ENCODE measurements around the gene MGAT3.
A peak's percentile ranks its signal among the peaks of the same experiment; 100 is the strongest.
"Not testable (repeated sequence)": the region's sequence is repeated elsewhere in the genome, so short reads cannot be mapped to it uniquely, and the experiment has no call there.

MGAT3 gene

DNA sequence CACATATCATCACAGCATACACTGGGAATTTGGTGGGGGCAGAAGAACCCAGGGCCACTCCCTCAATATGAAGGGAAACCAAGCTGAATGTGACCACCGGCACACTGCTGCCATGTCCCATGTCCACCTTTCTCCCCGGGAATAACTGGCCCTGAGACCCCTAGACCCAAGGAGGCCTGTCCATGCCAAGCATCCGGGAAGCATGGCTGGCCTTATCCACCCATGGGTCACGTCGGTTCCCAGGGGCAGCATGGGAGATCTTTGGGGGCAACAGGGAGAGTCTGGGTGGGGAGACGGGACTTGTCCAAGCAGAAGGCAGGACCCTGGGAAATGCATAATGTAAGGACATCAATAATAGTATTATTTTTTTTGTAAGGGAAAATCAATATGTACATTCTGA is 34.9 kb downstream of the MGAT3 start:
- no peak for DNase-seq (ENCODE audit: low read depth)

DNA sequence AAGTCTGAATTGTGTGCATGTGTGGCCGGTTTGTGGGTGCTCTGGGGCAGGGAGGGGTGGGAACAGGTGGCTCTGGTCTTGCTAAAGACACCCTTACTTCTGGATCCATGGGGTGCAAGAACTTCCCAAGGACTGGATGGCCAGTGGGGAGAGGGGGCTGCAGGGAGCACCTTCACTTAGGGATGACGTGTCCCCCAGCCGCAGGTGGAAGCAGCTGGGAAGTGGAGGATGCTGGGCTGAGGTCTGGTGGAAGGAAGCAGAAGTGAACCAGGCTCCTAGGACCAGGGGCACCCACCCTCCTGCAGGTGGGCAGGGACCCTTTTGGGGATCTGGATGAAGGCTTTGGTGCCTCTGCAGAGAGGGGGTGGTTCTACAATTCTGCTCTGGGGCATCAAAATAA is 35.4 kb downstream of the MGAT3 start:
- no peak for DNase-seq (ENCODE audit: low read depth)

DNA sequence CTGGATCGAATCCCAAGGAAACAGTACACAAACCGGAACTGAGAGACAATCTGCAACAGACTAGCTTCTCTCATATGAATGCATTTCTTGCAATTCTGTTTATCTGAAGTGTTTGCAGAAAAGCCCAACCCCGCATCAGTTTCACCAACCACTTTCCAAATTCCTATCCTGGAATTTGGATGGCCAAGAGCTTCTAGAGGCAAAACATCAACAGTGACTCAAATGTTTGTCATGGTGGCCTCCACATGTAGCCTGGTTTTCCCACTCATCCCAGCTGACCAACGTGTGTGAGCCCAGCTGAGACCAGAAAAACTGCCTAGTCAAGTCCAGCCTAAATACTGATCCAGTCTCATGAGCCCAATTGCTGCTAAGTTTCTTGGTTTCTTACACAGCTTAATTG is 36.9 kb downstream of the MGAT3 start:
- peak; percentile 95 for DNase-seq (ENCODE audit: low read depth)

DNA sequence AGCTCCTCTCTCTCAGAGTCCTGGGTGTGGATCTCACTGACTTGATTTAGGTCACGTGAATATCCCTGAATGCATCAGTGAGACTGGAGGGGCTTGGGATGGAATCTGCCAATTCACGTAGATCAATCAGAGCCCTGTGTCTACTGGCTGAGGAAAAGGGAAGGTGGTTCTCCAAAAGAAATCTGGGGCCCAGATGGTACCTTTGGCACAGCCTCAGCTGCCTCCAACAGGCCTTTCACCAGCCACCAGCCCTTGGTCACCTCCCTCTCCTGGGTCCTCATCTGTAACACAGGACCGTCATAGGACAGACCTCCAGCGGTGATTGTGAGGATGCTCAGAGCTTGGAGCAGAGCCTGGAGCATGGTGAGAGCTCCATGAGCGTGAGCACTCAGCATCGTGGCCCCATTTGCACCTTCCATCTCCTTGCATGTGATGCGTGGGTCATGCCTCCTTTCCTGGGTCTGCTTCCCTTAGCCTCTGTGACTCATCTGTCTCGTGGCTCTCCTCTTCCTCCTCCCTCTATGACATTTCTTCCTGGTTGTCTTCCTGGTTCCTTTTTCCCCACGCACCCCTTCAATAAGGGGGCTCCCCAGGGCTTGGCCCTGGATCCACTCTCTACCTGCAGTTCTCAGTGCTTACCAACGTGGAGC is 37.8 kb downstream of the MGAT3 start:
- peak; percentile 47 for DNase-seq (ENCODE audit: low read depth)

DNA sequence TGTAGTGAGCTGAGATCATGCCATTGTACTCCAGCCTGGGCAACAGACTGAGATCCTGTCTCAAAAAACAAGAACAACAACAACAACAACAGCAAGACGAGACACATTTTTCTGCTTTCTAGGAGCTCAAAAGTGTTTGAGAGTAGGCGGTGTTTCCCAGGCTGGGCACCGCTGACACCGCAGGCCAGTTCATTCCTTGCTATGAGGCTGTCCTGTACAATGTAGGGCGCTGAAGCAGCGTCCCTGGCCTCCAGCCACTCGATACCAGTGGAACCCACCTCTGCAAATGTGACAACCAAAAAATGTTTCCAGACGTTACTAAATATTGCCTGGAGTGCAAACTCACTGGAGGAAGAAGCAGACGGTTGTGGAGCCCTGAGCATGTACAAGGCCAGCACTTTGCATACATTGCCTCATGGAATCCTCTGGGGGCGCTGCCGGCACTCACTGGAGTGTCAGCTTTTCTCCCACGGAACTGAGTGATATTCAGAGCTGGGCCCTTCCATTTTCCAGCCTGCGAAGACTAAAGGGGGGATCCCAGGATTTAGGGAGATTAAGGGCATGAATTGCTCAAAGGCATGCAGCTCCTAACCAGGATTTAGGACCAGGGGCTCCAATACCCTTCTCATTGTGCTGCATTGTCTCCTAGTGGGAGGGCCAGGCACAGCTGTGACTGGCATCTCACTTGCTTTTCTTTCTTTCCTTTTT is 39.5 kb downstream of the MGAT3 start:
- peak; percentile 69 for DNase-seq (ENCODE audit: low read depth)

DNA sequence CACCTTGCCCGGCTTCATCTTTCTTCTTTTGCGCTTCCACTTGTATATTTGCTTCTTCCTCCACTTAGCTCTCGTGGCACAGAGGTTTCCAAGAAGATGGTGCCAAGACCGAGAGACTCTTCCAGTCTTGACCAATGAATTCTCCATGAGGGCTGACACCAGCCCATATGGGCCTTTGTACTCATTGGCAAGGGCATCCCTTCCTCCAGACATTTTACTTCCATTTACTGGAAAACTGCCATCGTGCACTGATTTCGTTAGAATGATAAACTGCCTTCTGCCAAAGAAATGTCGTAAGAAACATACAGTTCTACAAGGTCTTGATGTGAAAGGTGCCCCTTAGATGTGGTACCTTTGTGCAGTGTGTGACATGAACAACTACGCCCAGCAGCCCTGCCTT is 40.6 kb downstream of the MGAT3 start:
- no peak for DNase-seq (ENCODE audit: low read depth)

DNA sequence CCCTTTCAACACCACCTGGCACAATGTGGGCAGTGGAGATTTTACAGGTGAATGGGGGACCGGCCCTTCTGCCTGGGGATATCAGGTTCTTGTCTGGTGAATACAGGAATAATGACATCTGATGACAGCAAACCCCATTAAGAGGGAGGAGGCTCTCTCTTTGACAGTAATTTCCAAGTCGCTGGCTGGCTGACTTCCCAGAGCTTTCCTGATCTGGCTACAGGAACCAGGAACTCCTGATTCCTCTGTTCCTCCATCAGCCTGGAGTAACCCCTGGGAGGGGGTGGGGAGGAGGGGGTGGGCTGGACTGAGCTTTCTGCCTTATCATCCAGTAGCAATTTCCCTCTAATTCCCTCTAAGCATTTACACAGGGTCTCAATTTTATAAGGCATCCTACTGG is 41.6 kb downstream of the MGAT3 start:
- peak; percentile 13 for DNase-seq (ENCODE audit: low read depth)

DNA sequence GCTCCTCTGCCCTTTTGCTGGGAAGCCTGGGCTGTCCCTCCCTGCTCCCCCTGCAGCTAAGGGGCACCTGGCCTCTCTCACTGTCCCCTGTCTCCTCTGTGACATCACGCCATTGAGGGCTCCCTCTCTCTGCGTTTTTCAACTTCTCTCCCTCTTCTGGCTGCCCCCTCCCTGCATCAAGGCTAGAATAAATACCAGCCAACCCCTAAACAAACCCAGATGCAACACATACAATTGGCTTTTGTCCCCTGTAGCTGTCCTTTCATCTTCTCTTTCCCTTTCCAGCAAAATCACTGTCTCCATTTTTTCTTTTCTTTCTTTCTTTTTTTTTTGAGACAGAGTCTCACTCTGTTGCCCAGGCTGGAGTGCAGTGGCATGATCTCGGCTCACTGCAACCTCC is 42.0 kb downstream of the MGAT3 start:
- no peak for DNase-seq (ENCODE audit: low read depth)

DNA sequence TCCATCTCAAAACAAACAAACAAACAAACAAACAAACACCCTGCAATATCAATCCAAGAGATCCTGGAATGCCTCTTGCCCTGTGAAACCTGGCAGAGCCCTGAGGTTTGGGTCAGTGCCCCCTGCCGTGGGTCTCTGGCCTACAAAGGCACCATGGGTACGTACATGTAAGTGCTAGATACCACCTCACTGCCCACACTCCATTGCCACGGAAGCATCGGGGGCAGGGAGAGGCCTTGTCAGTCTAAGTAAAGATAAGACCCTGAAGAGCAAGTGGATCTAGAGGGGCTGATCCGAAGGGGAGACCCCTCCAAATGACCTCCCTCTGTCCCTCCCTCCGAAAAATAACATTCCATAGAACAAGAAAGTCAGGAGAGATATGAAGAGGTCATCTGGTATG is 43.3 kb downstream of the MGAT3 start:
- DNase-seq (ENCODE audit: low read depth) = no peak

DNA sequence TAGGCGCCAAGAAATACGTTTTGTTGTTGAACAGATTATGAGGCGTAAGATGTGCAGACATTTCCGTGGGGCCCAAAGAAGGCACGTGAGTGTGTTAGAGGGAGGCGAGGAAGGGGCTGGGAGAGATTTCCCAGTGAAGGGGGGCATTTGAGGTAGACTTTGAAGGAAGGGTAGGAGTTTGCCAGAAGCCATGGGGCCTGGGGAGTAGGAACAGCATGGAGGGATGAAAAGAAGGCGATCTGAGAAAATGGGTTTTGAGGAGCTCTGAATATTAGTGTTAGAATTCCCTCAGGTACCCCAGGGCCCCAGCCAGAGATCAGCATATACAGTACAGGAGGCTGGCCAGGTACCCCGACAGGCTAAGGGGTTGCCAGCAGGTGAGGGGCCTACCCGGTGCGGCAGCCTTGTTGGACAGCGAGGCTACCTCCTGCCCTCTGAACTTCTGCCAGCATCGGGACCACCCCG is 44.9 kb downstream of the MGAT3 start:
- no peak for DNase-seq (ENCODE audit: low read depth)

DNA sequence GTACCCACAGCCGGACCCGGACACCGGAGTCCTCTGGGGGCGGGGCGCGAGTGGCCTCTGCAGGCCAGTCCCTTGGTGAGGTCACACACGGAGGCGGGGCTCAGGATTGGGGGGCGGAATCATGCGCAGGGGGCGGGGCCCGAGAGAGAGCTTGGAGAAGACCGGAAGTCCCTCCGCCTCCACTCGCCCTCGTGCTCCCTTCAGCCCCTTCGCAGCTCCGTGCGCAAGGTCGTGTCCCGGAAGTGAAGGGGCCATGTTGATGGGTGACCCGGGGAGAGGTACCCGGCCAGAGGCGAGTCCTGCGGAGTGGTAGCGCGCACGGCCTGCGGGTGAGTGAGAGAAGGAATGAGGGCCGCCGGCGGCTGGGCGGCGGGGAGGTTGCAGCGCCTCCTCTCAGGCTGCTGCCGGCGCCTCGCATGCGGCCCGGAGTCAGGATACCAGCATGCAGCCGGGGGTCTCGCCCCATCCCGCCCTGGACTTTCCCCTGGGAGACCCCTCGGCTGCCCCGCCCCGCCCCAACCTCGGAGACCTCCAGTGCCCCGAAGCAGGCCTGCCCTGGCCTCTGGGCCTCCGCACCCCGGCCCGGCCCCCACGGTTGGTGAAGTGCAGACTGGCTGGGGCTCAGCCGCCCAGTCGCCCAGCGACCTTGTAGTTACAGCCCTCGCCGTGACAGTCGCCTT is 45.4 kb downstream of the MGAT3 start, which contains the start of gene MIEF1:
Gene MIEF1 (plus strand): TSS at position 182 of the 680 bp plus-strand sequence. CDS start 9,005 bp downstream, outside the sequence.
- peak; percentile 96 for DNase-seq (ENCODE audit: low read depth)

DNA sequence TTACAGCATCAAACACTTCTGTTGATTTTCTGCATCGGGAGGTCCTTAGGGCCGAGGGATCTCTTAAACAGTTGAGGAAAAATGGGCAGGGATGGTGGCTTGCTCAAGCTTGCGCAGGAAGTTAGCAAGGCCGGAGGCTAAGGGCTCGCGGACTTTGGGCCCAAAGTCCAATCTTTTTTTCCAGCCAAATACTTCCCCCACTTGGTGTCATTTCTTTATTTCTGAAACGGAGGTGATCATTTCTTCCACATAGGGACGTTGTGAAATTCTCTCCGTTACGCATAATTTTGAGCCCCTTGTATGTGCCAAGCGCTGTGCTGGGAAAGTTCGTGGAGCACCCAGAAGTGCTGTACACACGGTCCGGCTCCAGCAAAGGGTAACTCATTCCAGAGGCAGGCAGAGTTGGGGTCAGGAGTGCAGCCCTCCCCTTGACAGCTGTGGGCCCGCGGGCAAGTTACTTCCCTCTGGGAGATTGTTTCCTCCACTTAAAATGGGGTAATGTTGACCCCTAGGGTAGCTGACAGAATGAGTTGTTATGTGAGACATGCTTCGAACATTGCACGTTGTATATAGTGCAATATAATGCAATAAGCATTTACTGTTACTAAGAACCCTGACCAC is 46.1 kb downstream of the MGAT3 start:
- peak; percentile 38 for DNase-seq (ENCODE audit: low read depth)

DNA sequence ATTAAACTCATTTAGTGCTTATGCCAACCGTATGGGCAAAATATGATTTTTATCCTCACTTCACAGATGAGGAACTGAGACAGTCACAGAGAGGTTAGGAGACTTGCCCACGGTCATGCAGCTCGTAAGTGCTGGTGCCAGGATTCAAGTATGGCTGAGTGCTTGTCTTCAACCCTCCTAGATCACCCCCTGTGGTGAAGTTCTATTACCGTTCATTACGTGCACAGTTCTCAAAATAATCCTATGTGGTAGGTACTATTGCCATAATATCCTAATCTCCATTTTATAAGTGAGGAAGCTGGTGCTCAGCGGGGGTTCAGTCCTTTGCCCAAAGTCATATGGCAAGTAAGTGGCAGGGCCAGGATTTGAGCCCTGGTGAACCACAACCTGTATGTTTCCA is 46.8 kb downstream of the MGAT3 start:
- no peak for DNase-seq (ENCODE audit: low read depth)

DNA sequence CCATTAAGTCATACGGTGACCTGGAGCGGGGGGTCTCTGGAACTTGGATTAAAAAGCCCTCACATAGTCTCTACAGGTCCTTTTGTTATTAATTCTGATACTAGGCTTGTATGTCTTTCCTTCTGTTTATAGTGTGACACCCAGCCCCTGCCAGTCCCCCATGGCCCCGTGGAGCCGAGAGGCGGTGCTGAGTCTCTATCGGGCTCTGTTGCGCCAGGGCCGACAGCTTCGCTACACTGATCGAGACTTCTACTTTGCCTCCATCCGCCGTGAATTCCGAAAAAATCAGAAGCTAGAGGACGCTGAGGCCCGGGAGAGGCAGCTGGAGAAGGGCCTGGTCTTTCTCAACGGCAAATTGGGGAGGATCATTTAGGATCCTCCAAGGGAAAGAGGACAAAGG is 47.3 kb downstream of the MGAT3 start:
- DNase-seq (ENCODE audit: low read depth) = no peak

DNA sequence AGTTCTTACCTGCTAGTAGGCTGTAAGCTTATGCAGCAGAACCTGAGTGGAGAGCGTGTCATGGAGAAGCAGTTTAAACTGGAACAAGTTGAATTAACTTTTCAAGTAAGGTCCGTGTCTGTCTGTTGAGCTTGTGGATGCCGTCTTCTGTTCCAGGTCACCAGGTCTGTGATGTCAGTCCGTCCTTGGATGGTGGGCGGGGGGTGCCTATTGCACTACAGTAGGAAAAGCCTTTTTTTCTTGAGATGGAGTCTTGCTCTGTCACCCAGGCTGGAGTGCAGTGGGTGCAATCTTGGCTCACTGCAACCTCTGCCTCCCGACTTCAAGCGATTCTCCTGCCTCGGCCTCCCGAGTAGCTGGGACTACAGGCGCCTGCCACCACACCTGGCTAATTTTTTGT is 50.2 kb downstream of the MGAT3 start:
- not testable (repeated sequence) for DNase-seq (ENCODE audit: low read depth)

DNA sequence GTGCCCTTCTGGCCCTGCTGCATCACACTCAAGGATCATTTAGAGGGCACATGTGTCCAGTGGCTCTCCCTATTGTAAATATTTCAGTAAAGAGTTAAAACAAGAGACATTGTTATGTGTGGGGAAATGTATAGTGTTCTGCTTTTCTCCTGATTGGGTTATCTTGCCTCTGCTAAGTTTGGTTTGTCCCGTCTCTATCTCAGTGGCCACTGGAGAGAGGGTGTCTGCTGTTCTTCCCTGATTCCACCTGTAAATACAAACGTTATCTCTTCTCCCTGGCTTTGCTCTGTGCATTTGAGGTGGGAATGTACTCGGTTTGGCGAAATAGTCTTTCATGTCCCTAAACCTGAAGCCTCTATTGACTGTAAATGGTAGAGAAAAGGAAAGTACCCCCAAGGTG is 51.6 kb downstream of the MGAT3 start:
- no peak for DNase-seq (ENCODE audit: low read depth)

DNA sequence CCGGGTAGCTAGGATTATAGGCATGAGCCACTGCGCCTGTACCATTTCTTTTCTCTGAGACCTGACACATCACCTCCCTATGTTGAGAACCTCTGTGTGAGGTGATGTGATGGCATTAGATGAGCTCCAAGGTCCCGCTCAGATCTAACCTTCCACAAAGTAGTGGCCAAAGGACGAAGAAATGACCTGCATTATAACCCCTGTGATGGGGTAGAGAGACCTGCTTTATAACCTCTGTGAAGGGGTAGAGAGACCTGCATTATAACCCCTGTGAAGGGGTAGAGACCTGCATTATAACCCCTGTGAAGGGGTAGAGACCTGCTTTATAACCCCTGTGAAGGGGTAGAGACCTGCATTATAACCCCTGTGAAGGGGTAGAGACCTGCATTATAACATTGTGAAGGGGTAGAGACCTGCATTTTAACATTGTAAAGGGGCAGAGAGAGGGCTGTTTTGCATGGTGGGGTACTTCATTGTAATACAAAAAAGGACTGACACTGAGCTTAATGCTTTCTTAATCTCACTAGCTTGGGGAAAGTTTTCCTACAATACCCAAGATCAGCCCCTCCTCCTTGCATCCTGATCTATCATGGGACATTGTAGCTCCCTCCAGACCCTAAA is 53.8 kb downstream of the MGAT3 start:
- no peak for DNase-seq (ENCODE audit: low read depth)

DNA sequence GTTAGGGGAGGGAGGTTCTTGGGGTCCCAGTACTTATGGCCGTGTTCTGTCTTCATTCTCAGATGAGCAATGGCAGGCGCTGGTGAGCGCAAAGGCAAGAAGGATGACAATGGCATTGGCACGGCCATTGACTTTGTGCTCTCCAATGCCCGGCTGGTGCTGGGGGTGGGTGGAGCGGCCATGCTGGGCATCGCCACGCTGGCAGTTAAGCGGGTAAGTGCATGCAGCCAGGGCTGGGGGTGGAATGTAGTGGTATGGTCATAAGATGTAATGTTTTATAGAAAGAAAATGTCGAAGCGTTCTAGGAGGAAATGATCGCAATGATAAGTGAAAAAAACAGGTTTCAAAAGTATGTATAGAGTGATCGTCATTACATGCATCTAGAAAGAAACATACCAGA is 54.4 kb downstream of the MGAT3 start:
- DNase-seq (ENCODE audit: low read depth) = no peak

DNA sequence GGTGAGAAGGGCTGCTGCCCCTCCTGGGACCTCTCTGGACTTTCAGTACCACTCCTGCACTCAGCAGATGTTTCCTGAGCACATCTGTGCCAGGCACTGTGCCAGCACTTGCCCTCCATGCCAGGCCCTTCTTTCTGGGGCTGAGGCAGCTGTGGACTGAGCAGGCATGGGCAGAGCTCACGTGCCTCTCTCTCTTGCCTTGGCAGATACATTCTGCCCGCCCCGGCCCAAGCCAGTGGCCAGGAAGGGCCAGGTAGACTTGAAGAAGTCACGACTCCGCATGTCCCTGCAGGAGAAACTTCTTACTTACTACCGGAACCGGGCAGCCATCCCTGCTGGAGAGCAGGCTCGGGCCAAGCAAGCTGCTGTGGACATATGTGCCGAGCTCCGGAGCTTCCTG is 55.2 kb downstream of the MGAT3 start:
- no peak for DNase-seq (ENCODE audit: low read depth)

DNA sequence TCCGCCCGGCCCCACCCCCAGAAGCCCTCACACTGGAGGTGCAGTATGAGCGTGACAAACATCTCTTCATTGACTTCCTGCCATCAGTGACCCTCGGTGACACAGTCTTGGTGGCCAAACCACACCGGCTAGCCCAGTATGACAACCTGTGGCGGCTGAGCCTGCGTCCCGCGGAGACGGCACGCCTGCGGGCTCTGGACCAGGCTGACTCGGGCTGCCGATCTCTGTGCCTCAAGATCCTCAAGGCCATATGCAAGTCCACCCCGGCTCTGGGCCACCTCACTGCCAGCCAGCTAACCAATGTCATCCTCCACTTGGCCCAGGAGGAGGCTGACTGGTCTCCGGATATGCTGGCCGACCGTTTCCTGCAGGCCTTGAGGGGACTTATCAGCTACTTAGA is 57.0 kb downstream of the MGAT3 start:
- no peak for DNase-seq (ENCODE audit: low read depth)

DNA sequence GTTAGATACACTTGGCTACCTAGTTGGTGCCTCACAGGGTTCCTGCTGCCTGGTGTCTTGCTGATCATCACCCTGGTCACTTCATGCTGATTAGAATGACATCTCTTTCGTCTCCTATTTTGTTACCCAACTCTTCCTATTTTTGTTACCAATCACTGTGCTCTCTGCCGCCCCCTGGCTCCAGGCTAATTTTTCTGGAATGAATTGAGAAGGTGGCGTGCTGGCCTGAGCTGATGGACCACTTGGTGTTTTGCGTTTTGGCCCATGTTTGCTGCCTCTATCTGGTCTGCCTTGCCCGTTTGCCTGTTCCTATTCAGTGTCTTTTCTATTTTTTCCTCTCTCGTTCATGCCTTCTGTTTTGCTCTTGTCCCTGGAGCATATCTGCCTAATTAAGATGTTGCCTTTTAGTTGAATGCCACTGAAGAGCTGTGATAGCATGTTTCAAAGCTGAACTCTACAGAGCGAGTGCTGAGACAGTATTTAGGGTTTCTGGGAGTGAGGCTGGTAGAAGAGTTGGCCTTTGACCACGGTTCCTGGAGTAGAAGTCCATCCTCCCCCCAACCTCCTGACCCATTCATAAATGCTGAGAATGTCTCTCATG is 57.7 kb downstream of the MGAT3 start:
- DNase-seq (ENCODE audit: low read depth) = peak; percentile 55
